ENCODE data around the gene INSC. TPM values are rescaled to one million over a fixed set of nuclear protein-coding genes. Genes with fewer than 3 reads are reported as not detected.

The INSC gene
- total and polyA plus RNA-seq, 12 donors: 0.19 to 0.76 (median 0.60) TPM; not detected in 4

GRCh38 chr11:15091175-15091574 is 23.5 kb upstream of the INSC start:
- no peak for DNase-seq
- intact Hi-C loops (cut with DNase I): no loop called here

GRCh38 chr11:15091625-15092024 is 23.1 kb upstream of the INSC start:
- Histone ChIP-seq H3K36me3 (no peaks in the 10 kb centered on the region), H3K4me3 (no peak overlapping the region), H3K9me3 (peaks cover 0 to 6% (median 0%) of the 10 kb centered on the region in 11 donors), H3K27me3 (peaks cover 0 to 8% (median 0%) of the 10 kb centered on the region in 7 donors), H3K4me1 (no peaks in the 10 kb centered on the region), H3K27ac (no peak overlapping the region)
- 84 to 93% methylated on average over 1 of the region's 1 CpG for WGBS, 2 donors
- no peak for TF ChIP-seq CTCF (IDR thresholded peaks at IDR 0.05)
- DNase-seq (no peak), ATAC-seq (no peak)
- intact Hi-C loops (cut with DNase I): no loop called here

More at GRCh38 chr11:15091175-15091574, 23.5 kb upstream of the INSC start:
- H3K4me1 ChIP-seq: no peaks in the 10 kb centered on the region
- H3K9me3 ChIP-seq: peaks cover 0 to 6% (median 0%) of the 10 kb centered on the region in 11 donors
- H3K4me3 ChIP-seq: no peak overlapping the region
- H3K27ac ChIP-seq: no peak overlapping the region
- H3K36me3 ChIP-seq: no peaks in the 10 kb centered on the region
- peaks cover 0 to 5% (median 0%) of the 10 kb centered on the region in 7 donors for H3K27me3 ChIP-seq
- TF ChIP-seq CTCF (IDR thresholded peaks at IDR 0.05): no peak
- no peak for ATAC-seq

- H3K4me3 ChIP-seq: no peak overlapping the region
- peaks cover 0 to 26% (median 0%) of the 10 kb centered on the region in 7 donors for H3K27me3 ChIP-seq
- 80 to 82% methylated on average over 2 of the region's 2 CpGs for WGBS, 2 donors
- H3K27ac ChIP-seq: no peak overlapping the region
- intact Hi-C loops (cut with DNase I): no loop called here
- DNase-seq (no peak), ATAC-seq (no peak)
- H3K36me3 ChIP-seq: no peaks in the 10 kb centered on the region
- no peak for TF ChIP-seq CTCF (IDR thresholded peaks at IDR 0.05)
- H3K4me1 ChIP-seq: no peaks in the 10 kb centered on the region
- H3K9me3 ChIP-seq: no peaks in the 10 kb centered on the region
These were observed 21.3 kb upstream of the INSC start for GRCh38 chr11:15093432-15093831.

- Histone ChIP-seq H3K4me3 (no peak overlapping the region), H3K36me3 (no peaks in the 10 kb centered on the region), H3K27me3 (peaks cover 0 to 40% (median 13%) of the 10 kb centered on the region in 7 donors), H3K4me1 (no peaks in the 10 kb centered on the region), H3K9me3 (no peaks in the 10 kb centered on the region), H3K27ac (no peak overlapping the region)
- 87 to 89% methylated on average over 2 of the region's 2 CpGs for WGBS, 2 donors
- ATAC-seq (no peak), DNase-seq (no peak)
- intact Hi-C loops (cut with DNase I): no loop called here
- no peak for TF ChIP-seq CTCF (IDR thresholded peaks at IDR 0.05)
These were observed 18.9 kb upstream of the INSC start for GRCh38 chr11:15095736-15096228.

All from heart right ventricle (tissue), 16 donors.